ENCODE results near the gene CNTNAP2.
"Not testable (repeated sequence)": the region's sequence is repeated elsewhere in the genome, so short reads cannot be mapped to it uniquely, and the experiment has no call there.

CNTNAP2 gene

DNA sequence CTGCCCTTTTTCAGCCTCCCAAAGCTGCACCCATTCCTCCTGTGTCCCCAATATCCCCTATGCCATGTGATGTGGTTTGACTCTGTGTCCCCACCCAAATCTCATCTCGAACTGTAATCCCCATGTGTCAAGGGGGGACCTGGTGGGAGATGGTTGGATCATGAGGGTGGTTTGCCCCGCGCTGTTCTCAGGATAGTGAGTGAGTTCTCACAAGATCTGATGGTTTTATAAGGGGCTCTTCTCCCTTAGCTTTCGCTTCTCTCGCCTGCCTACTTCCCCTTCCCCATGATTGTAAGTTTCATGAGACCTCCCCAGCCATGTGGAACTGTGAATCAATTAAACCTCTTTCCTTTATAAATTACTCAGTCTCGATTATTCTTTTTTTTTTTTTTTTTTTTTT lies 2185.8 kb downstream of the CNTNAP2 start:
- not testable (repeated sequence) for DNase-seq

DNA sequence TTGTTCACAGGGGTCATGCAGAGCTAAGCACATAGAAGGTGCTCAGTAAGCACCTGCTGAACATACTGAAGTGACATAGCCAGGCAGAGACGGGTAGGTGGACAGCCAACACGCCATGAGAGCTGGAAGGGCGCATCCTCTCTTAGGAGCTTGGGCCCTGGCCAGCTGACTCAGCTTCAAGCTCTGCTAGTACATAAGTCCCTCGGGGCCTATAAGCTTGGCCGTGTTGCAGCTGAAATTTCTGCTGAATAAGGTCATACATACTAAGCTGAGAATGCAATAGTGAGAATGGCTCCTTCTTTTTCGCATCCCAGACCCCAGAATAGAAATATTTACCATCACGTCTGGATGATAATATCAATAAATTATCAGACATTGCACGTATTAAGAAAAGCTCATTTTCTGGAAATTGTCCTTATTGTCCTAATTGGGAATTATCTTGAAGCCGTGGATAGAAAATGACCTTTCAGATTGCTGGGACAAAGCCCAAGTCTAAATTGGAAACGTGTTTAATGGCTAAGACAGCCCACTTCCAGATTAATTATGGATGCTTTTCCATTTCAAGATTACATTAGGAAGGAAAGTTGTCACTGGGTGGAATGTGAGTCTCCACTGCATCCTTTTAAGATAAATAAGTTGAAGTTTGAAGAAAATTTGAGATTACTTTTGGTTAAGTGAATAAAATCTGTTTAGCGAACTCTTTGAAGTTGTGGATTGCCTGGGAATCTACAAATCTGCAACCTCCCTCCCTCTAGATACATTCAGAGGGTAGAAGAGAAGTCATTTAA lies 2186.9 kb downstream of the CNTNAP2 start:
- DNase-seq, result peak; percentile 1

DNA sequence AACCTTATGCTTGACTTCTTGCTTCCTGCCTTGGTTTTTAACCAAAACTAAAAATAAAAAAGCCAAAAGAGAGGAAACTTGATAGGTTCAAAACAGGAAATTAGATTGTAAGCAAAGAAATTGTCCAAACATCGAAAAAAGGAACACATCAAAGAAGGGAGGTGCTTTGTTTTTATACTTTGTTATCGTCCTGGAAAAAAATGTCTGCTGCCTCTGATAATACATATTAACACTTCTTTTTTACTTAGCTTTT lies 2187.4 kb downstream of the CNTNAP2 start:
- no peak for DNase-seq

DNA sequence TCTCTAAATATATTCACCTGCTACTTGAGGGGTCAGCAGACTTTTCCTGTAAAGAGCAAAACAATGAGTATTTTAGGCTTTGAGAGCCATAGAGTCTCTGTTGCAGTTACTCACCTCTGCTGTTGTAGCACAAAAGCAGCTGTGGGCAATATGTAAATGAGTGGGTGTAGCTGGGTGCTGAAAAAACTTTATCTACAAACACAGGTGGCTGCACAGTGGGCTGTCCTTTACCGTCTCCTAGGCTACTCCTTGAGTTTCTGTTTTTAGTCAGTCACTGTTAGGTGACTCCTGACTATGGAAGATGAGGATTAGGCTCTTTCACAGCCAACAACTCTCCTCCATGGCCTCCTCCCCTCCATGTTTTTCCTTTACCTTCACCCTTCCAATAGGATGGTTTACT lies 2187.9 kb downstream of the CNTNAP2 start:
- DNase-seq, result no peak

DNA sequence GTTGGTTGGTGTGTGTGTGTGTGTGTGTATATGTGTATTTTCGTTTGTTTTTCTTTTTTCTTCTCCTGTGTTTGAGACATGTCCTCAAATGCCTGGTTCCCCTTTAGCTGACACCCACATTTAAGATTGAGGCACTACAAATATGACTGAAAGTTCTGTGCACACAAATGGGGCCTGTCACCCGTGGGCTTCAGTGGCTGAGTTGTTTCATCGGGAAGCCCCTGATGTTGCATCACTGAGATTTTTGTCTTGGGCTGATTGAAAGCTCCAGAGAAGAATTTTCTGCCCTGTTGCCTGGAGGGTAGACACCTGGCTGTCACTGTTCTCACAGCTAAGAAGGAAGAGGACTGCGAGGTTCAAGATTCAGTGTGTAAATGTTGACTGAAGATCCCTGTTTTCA lies 2190.2 kb downstream of the CNTNAP2 start:
- no peak for DNase-seq

DNA sequence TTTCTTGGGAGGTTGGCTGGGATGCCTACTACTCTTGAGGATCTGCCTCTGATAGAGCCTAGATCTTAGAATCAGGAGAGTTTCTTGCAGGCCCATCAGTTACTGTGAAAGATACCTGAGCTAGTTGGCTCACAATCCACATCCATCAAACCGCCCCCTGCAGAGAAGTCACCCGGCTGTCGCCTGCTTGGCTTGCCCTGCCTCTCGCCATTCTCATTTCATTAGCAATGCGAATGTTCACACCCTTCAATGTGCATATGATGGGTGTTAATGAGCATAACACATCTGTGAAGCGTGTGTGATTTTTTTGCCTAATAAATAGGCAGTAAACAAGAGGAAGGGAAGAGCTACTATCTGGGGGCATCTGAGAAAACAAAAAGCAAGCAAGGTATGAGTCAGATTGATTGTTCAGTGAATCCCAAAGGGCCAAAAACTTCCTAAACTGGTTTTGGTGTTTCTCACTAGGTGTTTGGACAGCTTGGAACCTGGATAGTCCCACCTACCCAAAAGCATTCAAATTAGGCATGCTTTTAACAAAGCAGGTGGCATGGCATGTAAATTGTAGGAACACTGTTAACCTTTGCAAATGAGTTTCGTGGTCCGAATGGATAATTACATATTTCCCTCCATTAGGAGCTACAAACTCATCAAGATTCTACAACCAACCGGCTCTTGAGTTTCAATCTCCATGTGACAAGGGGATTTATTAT lies 2201.7 kb downstream of the CNTNAP2 start:
- no peak for DNase-seq

DNA sequence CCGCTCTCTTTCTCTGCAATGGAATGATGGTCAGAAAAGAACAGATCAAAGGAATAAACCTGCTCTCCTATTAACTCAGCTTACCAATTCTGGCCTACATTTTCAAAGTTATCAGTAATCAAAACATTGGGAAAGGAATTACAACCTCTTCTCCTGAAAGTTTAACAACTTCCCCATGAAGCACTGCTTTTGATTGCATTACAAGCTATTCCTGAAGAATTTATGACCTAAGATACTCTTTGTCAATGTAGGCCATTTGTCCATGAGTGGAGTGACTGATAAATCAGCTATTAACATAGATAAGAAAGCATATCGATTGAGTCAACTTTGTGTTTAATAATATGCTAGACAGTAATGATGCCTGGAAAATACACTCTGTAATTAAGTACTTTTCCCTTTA lies 2202.2 kb downstream of the CNTNAP2 start:
- no peak for DNase-seq

DNA sequence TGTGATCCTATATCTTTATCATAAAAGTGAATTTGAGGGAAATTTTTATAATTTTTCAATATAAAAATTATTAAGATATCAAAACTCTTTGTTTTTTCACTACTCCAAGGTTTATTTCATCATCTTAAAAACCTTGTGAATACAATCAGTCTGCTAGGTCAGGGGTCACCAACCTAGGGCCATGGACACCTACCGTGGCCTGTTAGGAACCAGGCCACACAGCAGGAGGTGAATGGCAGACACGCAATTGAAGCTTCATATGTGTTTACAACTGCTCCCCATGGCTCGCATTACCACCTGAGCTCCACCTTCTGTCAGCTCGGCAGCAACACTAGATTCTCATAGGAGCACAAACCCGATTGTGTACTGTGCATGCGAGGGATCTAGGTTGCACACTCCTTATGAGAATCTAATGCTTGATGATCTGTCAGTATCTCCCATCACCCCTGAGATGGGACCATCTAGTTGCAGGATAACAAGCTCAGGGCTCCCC lies 2202.8 kb downstream of the CNTNAP2 start:
- no peak for DNase-seq

DNA sequence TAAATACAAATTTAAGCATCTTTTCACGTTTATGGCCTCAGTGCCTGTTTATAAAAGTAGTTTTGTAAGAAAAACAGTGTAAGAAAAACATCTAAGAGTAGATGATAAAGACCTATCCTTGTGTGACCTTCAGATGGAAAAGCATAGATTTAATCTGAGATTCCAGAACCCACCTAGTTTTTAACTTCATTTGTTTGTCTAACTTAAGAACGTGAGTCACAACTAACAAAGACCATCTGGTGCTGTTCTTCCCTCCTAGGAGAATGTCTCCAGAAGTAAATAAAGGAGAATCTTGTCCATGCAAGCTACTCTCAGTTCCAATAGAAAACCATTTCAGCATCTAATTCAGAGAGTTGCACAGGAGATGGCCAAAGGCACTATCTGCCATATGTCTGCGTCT lies 2208.6 kb downstream of the CNTNAP2 start:
- DNase-seq, result no peak

DNA sequence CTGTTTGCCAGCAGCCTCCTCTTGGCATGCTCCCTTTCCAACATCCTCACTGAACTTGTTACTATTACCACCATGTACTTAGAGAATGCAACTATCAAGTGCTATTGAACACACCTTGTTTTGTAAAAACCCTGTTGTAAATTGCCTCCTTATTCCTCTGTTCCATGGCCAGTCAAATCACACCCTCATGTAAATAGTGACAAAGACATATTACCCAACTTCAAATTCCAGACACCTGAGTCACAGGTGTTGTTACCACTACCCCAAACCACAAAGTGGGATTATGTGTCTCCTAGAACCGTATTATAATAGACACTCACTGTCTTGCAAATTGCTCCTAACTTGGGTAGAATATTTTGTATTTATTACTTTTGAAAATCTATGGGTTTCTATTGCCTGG lies 2210.8 kb downstream of the CNTNAP2 start:
- DNase-seq, result no peak

DNA sequence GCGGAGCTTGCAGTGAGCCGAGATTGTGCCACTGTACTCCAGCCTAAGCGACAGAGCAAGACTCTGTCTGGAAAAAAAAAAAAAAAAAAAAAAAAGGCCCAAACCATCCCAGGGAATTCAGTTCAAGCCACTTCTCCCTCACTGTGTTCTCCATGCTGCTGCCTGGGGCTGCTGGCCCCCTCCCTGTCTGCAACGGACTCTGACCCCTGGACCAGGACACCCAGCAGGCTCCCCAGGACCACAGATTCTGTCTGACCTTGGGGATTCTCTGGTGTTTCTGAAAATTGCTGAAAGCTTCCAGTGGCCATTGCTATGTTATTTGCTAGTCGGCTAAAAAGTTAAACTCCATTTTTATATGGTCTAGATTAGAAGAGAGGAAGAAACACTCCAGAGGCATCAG lies 2212.3 kb downstream of the CNTNAP2 start:
- DNase-seq, result no peak

DNA sequence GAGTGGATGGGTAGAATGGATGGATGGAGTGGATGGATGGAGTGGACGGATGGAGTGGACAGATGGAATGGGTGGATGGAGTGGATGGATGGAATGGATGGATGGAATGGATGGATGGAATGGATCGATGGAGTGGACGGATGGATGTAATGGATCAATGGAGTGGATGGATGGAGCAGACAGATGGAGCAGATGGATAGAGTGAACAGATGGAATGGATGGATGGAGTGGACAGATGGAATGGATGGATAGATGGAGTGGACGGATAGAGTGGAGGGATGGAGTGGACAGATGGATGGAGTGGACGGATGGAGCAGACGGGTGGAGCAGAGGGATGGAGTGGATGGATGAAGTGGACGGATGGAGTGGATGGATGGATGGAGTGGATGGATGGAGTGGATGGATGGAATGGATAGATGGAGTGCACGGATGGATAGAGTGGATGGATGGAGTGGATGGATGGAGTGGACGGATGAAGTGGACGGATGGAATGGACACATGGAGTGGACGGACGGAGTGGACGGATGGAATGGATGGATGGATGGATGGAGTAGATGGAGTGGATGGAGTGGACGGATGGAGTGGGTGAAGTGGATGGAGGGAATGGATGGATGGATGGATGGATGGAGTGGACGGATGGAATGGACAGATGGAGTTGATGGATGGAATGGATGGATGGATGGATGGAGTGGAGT lies 2213.7 kb downstream of the CNTNAP2 start:
- DNase-seq, result no peak

DNA sequence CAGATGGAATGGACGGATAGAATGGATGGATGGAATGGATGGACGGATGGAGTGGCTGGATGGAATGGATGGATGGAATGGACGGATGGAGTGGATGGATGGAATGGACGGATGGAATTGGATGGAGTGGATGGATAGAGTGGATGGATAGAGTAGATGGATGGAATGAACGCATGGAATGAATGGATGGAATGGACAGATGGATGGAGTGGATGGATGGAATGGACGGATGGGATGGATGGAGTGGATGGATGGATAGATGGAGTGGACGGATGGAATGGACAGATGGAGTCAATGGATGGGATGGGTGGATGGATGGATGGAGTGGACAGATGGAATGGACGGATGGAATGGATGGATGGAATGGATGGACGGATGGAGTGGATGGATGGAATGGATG lies 2214.2 kb downstream of the CNTNAP2 start:
- no peak for DNase-seq

DNA sequence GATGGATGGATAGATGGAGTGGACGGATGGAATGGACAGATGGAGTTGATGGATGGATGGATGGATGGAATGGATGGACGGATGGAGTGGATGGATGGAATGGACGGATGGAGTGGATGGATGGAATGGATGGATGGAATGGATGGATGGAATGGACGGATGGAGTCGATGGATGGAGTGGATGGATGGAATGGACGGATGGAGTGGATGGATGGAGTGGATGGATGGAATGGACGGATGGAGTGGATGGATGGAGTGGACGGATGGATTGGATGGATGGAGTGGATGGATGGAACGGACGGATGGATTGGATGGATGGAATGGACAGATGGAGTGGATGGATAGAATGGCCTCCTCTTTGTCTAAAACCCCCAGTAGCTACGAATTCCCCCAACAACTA lies 2214.9 kb downstream of the CNTNAP2 start:
- not testable (repeated sequence) for DNase-seq

DNA sequence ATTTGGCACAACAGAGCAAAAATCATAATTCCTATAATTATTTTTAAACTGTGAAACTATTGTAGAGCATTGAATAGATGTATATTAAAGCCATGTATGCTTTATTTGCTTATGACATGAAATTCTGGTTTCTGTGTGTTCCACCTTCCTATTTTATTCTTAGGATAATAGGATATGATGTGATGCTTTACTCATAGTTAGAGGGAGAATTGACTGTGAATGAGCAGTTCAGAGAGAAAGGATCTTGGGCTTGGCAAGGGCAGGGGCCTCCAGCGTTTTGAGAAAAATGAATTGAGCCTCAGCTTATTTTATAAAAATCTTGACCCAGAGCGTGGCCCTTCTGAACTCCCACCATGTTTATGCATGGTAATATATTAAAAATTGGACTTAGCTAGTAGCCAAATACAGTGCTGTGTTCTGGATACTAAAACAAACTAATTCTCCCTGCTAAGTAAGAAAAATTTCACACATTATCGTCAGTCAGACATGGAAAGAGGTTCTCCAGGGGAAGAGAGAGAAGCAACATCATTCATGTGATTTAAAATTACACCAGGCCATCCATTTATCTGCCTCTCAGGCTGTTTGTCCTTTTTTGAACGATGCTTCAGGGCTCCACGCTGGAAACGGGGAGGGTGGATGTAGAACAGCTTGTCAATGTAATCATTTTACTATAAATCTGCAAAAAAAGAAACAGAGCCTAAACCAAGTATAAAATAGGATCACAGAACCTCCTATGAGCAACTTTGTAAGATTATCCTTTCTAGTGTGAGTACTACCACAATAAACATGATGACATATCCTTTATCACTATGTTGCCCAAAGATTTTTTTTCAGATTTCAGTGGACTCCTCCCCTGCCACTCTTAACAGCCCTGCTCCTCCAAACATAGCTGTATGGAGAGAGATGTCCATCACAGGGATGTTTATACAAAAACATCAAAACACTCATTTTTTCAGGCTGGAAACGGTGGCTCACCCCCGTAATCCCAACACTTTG lies 2215.9 kb downstream of the CNTNAP2 start:
- no peak for DNase-seq

DNA sequence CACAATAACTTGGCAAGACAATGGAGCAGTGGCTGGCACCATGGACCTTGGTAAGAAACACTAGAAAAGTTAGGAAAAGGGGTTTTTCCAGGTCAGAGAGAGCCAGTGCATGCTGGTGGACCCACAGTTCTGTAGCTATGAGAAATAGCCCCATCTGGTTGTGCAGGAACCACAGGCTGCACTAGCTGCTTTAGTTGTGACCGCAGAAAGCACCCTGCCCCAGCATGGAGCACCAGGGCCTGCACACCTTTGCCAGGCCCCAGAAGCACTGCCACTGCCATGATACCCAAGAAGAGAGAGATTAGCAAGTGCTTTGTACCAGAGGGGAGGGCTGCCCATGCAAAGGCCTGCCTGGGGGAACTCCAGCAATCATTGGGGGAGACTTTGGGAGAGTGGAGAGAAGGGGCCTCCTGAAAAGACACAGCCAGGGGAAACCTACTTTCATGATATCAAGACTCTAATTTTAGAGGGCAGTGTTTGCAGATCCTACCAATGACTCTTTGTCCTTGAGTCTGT lies 2217.9 kb downstream of the CNTNAP2 start:
- no peak for DNase-seq

DNA sequence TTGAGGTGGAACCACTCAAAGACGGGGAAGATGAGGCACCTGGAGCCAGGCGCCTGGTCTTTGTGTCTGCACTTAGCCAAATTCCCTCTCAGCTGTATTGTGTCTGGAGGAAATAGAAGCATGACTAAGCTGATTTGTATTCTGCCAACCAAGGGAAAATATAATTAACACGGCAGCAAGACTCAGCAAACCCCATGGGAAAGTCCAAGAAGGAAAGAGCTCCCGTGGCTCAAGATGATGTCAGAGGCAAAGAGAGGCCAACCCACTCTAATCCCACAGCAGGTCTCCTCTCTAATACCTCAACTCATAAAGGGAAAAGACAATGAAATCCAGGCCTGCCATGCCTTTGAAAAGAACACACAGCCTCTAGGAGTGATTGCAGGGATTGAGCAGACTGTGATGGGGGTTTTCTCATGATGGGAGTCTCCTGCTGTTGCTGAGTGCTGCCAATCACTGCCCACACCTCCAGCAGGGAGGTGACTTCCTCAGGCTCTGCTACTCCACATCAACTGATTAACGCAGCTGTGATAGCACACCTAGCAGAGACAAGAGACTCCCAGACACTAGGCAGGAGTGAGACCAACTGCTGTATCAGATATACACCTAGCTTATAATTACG lies 2218.5 kb downstream of the CNTNAP2 start:
- DNase-seq, result no peak

DNA sequence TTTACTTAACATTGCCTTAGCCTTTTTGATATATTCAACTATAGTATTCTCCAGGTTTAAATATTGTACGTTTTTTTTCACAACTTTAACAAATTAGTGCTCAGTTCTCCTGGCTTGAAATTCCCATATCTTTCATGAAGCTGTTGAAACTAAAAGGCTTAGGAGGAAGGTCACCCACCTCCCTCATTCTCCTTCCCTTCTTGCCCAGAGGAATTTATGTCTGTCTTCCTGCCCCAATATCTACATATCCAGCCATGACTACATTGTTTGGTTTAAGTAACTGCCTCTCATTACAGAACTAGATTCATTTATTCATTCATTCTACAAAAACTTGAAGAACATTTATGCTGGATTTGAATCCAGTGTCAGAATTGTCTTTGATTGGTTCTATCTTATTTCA lies 2219.2 kb downstream of the CNTNAP2 start:
- no peak for DNase-seq

DNA sequence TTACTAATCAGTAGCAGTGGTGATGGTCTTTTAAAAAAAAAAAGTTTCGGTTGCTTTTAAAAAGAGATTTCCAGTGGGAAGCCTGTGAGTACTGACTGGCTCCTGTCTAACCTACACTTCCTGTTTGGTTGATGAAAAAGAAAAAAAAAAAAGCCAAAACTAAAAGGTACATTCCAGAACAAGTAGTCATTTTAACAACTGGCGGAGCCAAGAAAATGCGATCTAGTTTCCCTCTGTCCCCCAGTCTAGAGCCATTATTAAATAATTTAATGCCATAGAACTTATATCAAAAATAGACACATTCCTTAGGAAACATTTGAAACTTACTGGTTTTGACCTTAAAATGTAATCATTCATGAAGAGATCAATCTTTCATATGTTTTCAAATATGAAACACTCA lies 2219.8 kb downstream of the CNTNAP2 start:
- DNase-seq, result no peak

DNA sequence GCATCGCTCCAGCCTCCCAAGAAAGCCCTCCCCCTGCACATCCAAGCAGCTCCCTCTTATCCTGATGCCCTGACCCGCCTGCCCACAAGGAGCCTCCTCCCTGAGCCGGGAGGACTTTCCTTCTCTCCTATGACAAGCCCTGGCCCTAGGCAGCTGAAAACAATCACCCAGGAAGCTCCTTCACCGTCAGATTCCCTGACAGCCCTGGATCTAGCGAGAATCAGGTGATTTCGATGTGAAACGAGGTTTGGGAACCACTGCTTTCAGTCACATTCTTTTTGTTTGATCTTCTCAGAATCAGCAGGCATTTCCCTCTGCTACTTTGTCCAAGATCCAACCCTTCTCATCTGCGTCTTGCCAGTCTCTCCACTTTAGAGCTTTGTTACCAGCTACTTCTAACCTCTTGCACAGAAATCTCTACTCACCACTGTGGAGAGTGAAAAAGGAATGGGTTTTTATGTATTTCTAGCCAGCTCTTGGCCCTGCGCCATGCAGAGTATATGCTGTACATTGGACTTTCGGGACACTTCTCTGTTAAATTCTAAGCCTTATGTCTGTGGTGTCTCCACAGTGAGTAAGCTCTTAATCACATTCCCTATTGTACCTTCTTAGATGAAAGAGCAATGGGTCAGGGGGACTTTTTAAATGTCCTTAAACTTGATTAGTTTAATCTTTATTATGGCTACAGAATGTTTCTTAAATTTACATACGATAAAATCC lies 2220.8 kb downstream of the CNTNAP2 start:
- DNase-seq, result no peak

DNA sequence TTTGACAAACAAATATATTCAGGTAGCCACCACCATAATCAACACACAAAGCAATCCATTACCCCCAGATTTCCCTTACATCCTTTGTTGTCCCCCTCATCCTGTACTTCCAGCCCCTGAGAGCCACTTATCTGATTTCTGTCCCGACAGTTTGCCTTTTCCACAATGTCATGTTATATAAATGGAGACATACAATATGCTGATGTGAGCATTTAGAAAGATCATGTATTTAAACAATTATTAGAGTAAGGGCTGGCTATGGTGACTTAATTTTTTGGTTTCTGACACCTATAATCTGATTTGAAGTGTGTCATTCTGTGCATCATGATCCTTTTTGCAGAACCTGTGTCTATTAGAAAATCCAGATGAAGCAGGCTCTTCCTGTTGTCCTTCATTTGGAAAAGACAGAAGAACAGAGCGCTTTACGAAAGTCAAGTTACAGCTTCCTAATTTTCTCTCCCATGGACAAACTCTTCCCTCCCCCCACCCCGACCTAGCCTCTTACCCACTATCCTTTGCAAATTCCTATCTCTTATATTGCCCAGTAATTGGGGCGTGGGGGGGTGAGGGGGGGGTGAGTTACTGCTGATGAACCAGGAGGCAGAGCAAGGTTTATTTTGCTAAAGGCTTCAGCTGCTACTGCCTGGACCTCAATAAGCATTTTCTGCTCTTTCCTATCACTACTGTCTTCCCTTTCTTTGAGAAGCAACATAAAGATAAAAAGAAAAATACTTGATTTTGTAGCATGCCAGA lies 2221.6 kb downstream of the CNTNAP2 start:
- no peak for DNase-seq
